IMR-90 (cell line): Measurements from ENCODE around the gene SETX. TPM values are rescaled to one million over a fixed set of nuclear protein-coding genes. Genes with fewer than 3 reads are reported as not detected.

Source experiments
- ATAC-seq: fragments of 200-7000 bp; cut with Tn5 transposase; 2 replicates; pipeline ENCODE4 v1.9.1; 2020; ENCODE audit warnings: low read depth, mild to moderate bottlenecking, moderate library complexity
- BruUV-seq: library from RNA; stranded (reverse); fragments of 400-500 nt; replicated peaks from 2 replicates; lab custom pipeline; 2021; lab: Mats Ljungman, UMichigan
- CTCF ChIA-PET: fragments of 300-600 bp; formaldehyde crosslinking; extraction: SDS; loops from one replicate; lab custom pipeline; 2021; ENCODE audit warnings: antibody characterized with exemption; lab: Yijun Ruan, JAX
- POLR2A ChIA-PET: fragments of 300-600 bp; sonication (Branson Sonifier 250); formaldehyde crosslinking; loops from one replicate; lab custom pipeline; 2022; ENCODE audit warnings: antibody characterized with exemption; ENCODE audit not compliant: unreplicated experiment; lab: Charles Lee
- DNase-seq: peaks from one replicate; pipeline ENCODE4 v3.0.0; 2013
- H2AFZ ChIP-seq: replicated peaks from 2 replicates; pipeline ENCODE3; 2013; ENCODE audit warnings: low read length, mild to moderate bottlenecking; ENCODE audit not compliant: poor library complexity
- H2AK5ac ChIP-seq: 2 replicates; pipeline ENCODE4 v1.6.1; 2013; ENCODE audit warnings: low read depth, low read length, inconsistent platforms
- H2AK9ac ChIP-seq: replicated peaks from 2 replicates; pipeline ENCODE3; 2013; ENCODE audit warnings: mild to moderate bottlenecking, low read depth, low read length, moderate library complexity; ENCODE audit not compliant: poor library complexity
- H2BK120ac ChIP-seq: 2 replicates; pipeline ENCODE4 v1.6.1; 2013; ENCODE audit warnings: low read depth, low read length, inconsistent platforms
- H2BK15ac ChIP-seq: 3 replicates; pipeline ENCODE4 v1.6.1; 2013; ENCODE audit warnings: low read depth, low read length, inconsistent platforms
- H2BK20ac ChIP-seq: 2 replicates; pipeline ENCODE4 v1.6.1; 2013; ENCODE audit warnings: low read depth, mild to moderate bottlenecking, inconsistent platforms, low read length, moderate library complexity
- H2BK5ac ChIP-seq: 2 replicates; pipeline ENCODE4 v1.6.1; 2013; ENCODE audit warnings: mild to moderate bottlenecking, low read depth, low read length, inconsistent platforms; ENCODE audit not compliant: poor library complexity, severe bottlenecking
- H3K14ac ChIP-seq: replicated peaks from 2 replicates; pipeline ENCODE4 v1.6.1; 2013; ENCODE audit warnings: low read depth, low read length, inconsistent platforms
- H3K18ac ChIP-seq: 2 replicates; pipeline ENCODE4 v1.6.1; 2013; ENCODE audit warnings: low read depth, low read length, control low read depth
- H3K23ac ChIP-seq: 2 replicates; pipeline ENCODE4 v1.6.1; 2013; ENCODE audit warnings: low read depth, low read length, inconsistent platforms
- H3K27ac ChIP-seq: 2 replicates; pipeline ENCODE4 v1.5.1; 2013; ENCODE audit warnings: mild to moderate bottlenecking, control low read depth, low read length; ENCODE audit not compliant: insufficient read depth
- H3K27me3 ChIP-seq: 2 replicates; pipeline ENCODE4 v1.6.1; 2013; ENCODE audit warnings: low read length; ENCODE audit not compliant: control insufficient read depth, insufficient read depth
- H3K36me3 ChIP-seq: 2 replicates; pipeline ENCODE4 v1.6.1; 2013; ENCODE audit warnings: low read length, mixed read lengths; ENCODE audit not compliant: control insufficient read depth, insufficient read depth
- H3K4ac ChIP-seq: 2 replicates; pipeline ENCODE4 v1.6.1; 2013; ENCODE audit warnings: low read depth, low read length, inconsistent platforms
- H3K4me1 ChIP-seq: 2 replicates; pipeline ENCODE4 v1.6.1; 2013; ENCODE audit warnings: low read length, mixed read lengths; ENCODE audit not compliant: control insufficient read depth, insufficient read depth
- H3K4me2 ChIP-seq: 2 replicates; pipeline ENCODE4 v1.6.1; 2013; ENCODE audit warnings: low read depth, mild to moderate bottlenecking, control low read depth, low read length, moderate library complexity
- H3K4me3 ChIP-seq: 2 replicates; pipeline ENCODE4 v1.5.1; 2013; ENCODE audit warnings: low read depth, mild to moderate bottlenecking, control low read depth, low read length, moderate library complexity; ENCODE audit not compliant: insufficient read depth
- H3K56ac ChIP-seq: 2 replicates; pipeline ENCODE4 v1.6.1; 2013; ENCODE audit warnings: low read length, inconsistent platforms; ENCODE audit not compliant: insufficient read depth; ENCODE audit errors: extremely low read depth
- H3K79me1 ChIP-seq, 2 experiments: 2 replicates each; pipeline ENCODE4 v1.6.1; 2013; ENCODE audit warnings: low read length in 2 of 2, inconsistent platforms in 1 of 2, low read depth in 1 of 2
- H3K9ac ChIP-seq: 2 replicates; pipeline ENCODE4 v1.6.1; 2013; ENCODE audit warnings: low read depth, low read length, control low read depth
- H3K9me1 ChIP-seq: 2 replicates; pipeline ENCODE4 v1.6.1; 2013; ENCODE audit warnings: low read length, inconsistent platforms; ENCODE audit not compliant: insufficient read depth
- H3K9me3 ChIP-seq: 2 replicates; pipeline ENCODE4 v1.6.1; 2013; ENCODE audit warnings: low read length; ENCODE audit not compliant: control insufficient read depth, insufficient read depth
- H4K20me1 ChIP-seq: 2 replicates; pipeline ENCODE4 v1.6.1; 2013; ENCODE audit warnings: low read length, inconsistent platforms; ENCODE audit not compliant: insufficient read depth
- H4K5ac ChIP-seq: 2 replicates; pipeline ENCODE4 v1.6.1; 2013; ENCODE audit warnings: mild to moderate bottlenecking, low read depth, low read length, control low read depth
- H4K8ac ChIP-seq, 2 experiments: 2 replicates each; pipeline ENCODE4 v1.6.1; 2013; ENCODE audit warnings: low read depth in 2 of 2, low read length in 2 of 2, control low read depth in 1 of 2, inconsistent platforms in 1 of 2
- H4K91ac ChIP-seq: 2 replicates; pipeline ENCODE4 v1.6.1; 2013; ENCODE audit warnings: low read depth, low read length, inconsistent platforms; ENCODE audit not compliant: insufficient read depth
- BHLHE40 ChIP-seq: fragments of 150-350 bp; IDR thresholded peaks from 2 replicates; pipeline ENCODE4 v1.6.1; 2016; ENCODE audit warnings: mild to moderate bottlenecking, low read depth, low read length
- CEBPB ChIP-seq: IDR thresholded peaks from 2 replicates; pipeline ENCODE4 v1.6.1; 2012; ENCODE audit warnings: low read depth, low read length, improper control_type of control experiment
- CHD1 ChIP-seq: IDR thresholded peaks from 2 replicates; pipeline ENCODE4 v1.6.1; 2012; ENCODE audit warnings: low read depth, low read length, improper control_type of control experiment
- FOS ChIP-seq: fragments of 150-350 bp; IDR thresholded peaks from 2 replicates; pipeline ENCODE4 v1.6.1; 2016; ENCODE audit warnings: low read depth, low read length
- MAFK ChIP-seq: IDR thresholded peaks from 2 replicates; pipeline ENCODE4 v1.6.1; 2012; ENCODE audit warnings: low read depth, low read length, improper control_type of control experiment
- MAZ ChIP-seq: IDR thresholded peaks from 2 replicates; pipeline ENCODE4 v1.6.1; 2012; ENCODE audit warnings: low read depth, mild to moderate bottlenecking, low read length, improper control_type of control experiment, moderate library complexity, borderline replicate concordance
- MXI1 ChIP-seq: IDR thresholded peaks from 2 replicates; pipeline ENCODE4 v1.6.1; 2012; ENCODE audit warnings: low read depth, mild to moderate bottlenecking, low read length, moderate library complexity, borderline replicate concordance
- NFE2L2 ChIP-seq: fragments of 150-350 bp; IDR thresholded peaks from 2 replicates; pipeline ENCODE4 v1.6.1; 2016; ENCODE audit warnings: low read depth, mild to moderate bottlenecking, low read length
- POLR2A ChIP-seq: IDR thresholded peaks from 2 replicates; pipeline ENCODE4 v1.6.1; 2012; ENCODE audit warnings: mild to moderate bottlenecking, low read depth, low read length
- RAD21 ChIP-seq: IDR thresholded peaks from 2 replicates; pipeline ENCODE4 v1.6.1; 2012; ENCODE audit warnings: low read length, improper control_type of control experiment
- RCOR1 ChIP-seq: IDR thresholded peaks from 2 replicates; pipeline ENCODE4 v1.6.1; 2012; ENCODE audit warnings: mild to moderate bottlenecking, low read length, improper control_type of control experiment; ENCODE audit not compliant: insufficient replicate concordance
- RFX5 ChIP-seq: IDR thresholded peaks from 2 replicates; pipeline ENCODE4 v1.8.0; 2012; ENCODE audit warnings: low read depth, mild to moderate bottlenecking, low read length, moderate library complexity
- SMC3 ChIP-seq: fragments of 150-350 bp; IDR thresholded peaks from 2 replicates; pipeline ENCODE4 v1.6.1; 2016; ENCODE audit warnings: low read depth, mild to moderate bottlenecking, antibody characterized with exemption, low read length, moderate library complexity
- WGBS, 2 experiments: methylation state at CpG; one replicate each; pipeline versions ENCODE4 v1.1.5 to v1.1.7; 2013; ENCODE audit warnings: missing lambda C conversion rate in 2 of 2; ENCODE audit not compliant: insufficient read length in 1 of 2; ENCODE audit errors: extremely low coverage in 2 of 2; 5-methylcytosine and 5-hydroxymethylcytosine counted together
- dilution Hi-C: fragments of 300-500 bp; cut with HindIII; formaldehyde crosslinking; loops from one replicate; pipeline ENCODE4 v1.14.3; 2018; ENCODE audit warnings: low sequenced_read_pairs; ENCODE audit not compliant: unreplicated experiment
- in situ Hi-C: fragments of 300-500 bp; cut with MboI; formaldehyde crosslinking; loops from 3 replicates; pipeline ENCODE4 v1.14.3; 2019; ENCODE audit warnings: low sequenced_read_pairs, inconsistent platforms, mixed read lengths
- intact Hi-C: fragments of 100-400 bp; cut with micrococcal nuclease; formaldehyde crosslinking; loops from 2 replicates; pipeline ENCODE4 v1.10.0; 2022
- polyA plus RNA-seq, 3 experiments: library from polyadenylated mRNA; depleted of rRNA; stranded (reverse); fragments of >200 nt; gene quantifications; 2 replicates each; pipeline ENCODE4 v1.2.3, GENCODE V29; 2012; ENCODE audit warnings: low replicate concordance in 1 of 3
- total RNA-seq: library from RNA; depleted of rRNA; stranded (reverse); fragments of >200 nt; gene quantifications from 2 replicates; pipeline ENCODE4 v1.2.3, GENCODE V29; 2012
- TF ChIP-seq, protein P1 (sequence below): fragments of 150-350 bp; IDR thresholded peaks from 2 replicates; pipeline ENCODE4 v1.6.1; 2017; ENCODE audit warnings: mild to moderate bottlenecking, antibody characterized with exemption, low read length, low read depth
- TF ChIP-seq, protein P2 (sequence below): fragments of 150-350 bp; IDR thresholded peaks from 2 replicates; pipeline ENCODE4 v1.6.1; 2016; ENCODE audit warnings: low read depth, mild to moderate bottlenecking, low read length, moderate library complexity, borderline replicate concordance
- TF ChIP-seq, protein P3 (sequence below): conservative IDR thresholded peaks from 2 replicates; pipeline ENCODE4 v1.5.1; 2012; ENCODE audit warnings: mild to moderate bottlenecking, low read depth, low read length, improper control_type of control experiment

The SETX gene
- total and polyA plus RNA-seq, 2 of the 4 experiments (the other 2 are of a cell fraction) = 13.1 to 55.0 TPM

DNA sequence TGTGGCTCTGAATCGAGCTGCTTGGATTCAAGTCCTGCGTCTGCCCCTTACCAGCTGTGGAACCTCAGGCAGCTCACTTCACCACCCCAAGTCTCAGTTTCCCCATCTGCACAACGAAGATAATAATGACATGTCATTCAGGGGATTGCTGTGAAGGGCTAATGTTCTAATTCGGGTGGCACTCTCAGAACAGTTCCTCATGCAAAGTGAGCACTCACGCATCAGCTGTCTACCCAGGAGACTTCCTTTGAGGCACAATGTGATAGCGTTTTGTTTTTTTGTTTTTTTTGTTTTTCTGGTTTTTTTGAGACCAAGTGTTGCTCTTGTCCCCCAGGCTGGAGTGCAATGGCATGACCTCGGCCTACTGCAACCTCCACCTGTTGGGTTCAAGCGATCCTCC is 136.6 kb downstream of the SETX start:
- dilution Hi-C loops = no loop called here
- no peak overlapping the region for H3K27ac ChIP-seq
- H3K18ac ChIP-seq = no peak overlapping the region
- H2BK120ac ChIP-seq = no peak overlapping the region
- no peak overlapping the region for H3K4ac ChIP-seq
- H3K9ac ChIP-seq = no peak overlapping the region
- WGBS, 2 experiments = 90% methylated on average over 2 of the region's 8 CpGs; no CpG with 5 or more reads in 1 of the 2 experiments
- ATAC-seq (no peak), DNase-seq (no peak)
- in situ Hi-C loops = no loop called here
- intact Hi-C loops = no loop called here
- BruUV-seq = no TSS peak
- no peak overlapping the region for H2AK5ac ChIP-seq
- no peak overlapping the region for H4K8ac ChIP-seq
- no peaks in the 10 kb centered on the region for H3K79me1 ChIP-seq
- no peak overlapping the region for H4K5ac ChIP-seq
- no peak overlapping the region for H2AK9ac ChIP-seq
- no peak overlapping the region for H3K4me2 ChIP-seq
- H3K23ac ChIP-seq = no peak overlapping the region
- peaks cover 47% of the 10 kb centered on the region for H3K27me3 ChIP-seq
- peaks cover 6% of the 10 kb centered on the region for H3K4me1 ChIP-seq
- TF ChIP-seq BHLHE40 (no peak), FOS (no peak), CHD1 (no peak), MAFK (no peak), POLR2A (no peak), MXI1 (no peak), RFX5 (no peak), SMC3 (no peak), CEBPB (no peak), RAD21 (no peak), MAZ (no peak), NFE2L2 (no peak), RCOR1 (no peak)
- TF ChIP-seq, protein P1, sequence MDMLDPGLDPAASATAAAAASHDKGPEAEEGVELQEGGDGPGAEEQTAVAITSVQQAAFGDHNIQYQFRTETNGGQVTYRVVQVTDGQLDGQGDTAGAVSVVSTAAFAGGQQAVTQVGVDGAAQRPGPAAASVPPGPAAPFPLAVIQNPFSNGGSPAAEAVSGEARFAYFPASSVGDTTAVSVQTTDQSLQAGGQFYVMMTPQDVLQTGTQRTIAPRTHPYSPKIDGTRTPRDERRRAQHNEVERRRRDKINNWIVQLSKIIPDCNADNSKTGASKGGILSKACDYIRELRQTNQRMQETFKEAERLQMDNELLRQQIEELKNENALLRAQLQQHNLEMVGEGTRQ = no peak
- TF ChIP-seq, protein P2, sequence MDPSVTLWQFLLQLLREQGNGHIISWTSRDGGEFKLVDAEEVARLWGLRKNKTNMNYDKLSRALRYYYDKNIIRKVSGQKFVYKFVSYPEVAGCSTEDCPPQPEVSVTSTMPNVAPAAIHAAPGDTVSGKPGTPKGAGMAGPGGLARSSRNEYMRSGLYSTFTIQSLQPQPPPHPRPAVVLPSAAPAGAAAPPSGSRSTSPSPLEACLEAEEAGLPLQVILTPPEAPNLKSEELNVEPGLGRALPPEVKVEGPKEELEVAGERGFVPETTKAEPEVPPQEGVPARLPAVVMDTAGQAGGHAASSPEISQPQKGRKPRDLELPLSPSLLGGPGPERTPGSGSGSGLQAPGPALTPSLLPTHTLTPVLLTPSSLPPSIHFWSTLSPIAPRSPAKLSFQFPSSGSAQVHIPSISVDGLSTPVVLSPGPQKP = no peak
- TF ChIP-seq, protein P3, sequence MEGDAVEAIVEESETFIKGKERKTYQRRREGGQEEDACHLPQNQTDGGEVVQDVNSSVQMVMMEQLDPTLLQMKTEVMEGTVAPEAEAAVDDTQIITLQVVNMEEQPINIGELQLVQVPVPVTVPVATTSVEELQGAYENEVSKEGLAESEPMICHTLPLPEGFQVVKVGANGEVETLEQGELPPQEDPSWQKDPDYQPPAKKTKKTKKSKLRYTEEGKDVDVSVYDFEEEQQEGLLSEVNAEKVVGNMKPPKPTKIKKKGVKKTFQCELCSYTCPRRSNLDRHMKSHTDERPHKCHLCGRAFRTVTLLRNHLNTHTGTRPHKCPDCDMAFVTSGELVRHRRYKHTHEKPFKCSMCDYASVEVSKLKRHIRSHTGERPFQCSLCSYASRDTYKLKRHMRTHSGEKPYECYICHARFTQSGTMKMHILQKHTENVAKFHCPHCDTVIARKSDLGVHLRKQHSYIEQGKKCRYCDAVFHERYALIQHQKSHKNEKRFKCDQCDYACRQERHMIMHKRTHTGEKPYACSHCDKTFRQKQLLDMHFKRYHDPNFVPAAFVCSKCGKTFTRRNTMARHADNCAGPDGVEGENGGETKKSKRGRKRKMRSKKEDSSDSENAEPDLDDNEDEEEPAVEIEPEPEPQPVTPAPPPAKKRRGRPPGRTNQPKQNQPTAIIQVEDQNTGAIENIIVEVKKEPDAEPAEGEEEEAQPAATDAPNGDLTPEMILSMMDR = no peak
- no peak overlapping the region for H3K4me3 ChIP-seq
- H2BK15ac ChIP-seq = no peak overlapping the region
- H4K20me1 ChIP-seq = no peaks in the 10 kb centered on the region; the same call in 1 of the 2 replicates
- POLR2A ChIA-PET = no interaction called here
- H2BK5ac ChIP-seq = no peak overlapping the region
- no peak overlapping the region for H2AFZ ChIP-seq
- H3K9me1 ChIP-seq = peaks cover 8% of the 10 kb centered on the region; the same call in 1 of the 2 replicates
- no peak overlapping the region for H2BK20ac ChIP-seq
- H3K56ac ChIP-seq = no peak overlapping the region
- no peak overlapping the region for H3K14ac ChIP-seq
- H3K9me3 ChIP-seq = no peaks in the 10 kb centered on the region
- CTCF ChIA-PET = no interaction called here
- H4K91ac ChIP-seq = no peak overlapping the region
- no peaks in the 10 kb centered on the region for H3K36me3 ChIP-seq
